HEK293 (cell line): Measurements from ENCODE around the gene EPN2.

Source experiments
- CTCF ChIP-seq: fragments of 450-650 bp; formaldehyde crosslinking; IDR thresholded peaks from 2 replicates; pipeline ENCODE4 v1.5.1; 2016; ENCODE audit warnings: missing biosample characterization, missing genetic modification characterization
- ZNF274 ChIP-seq, 2 experiments: fragments of 200-500 bp in 1 of 2; fragments of 450-650 bp in 1 of 2; sonication (Bioruptor generic) in 1 of 2; formaldehyde crosslinking in 1 of 2; IDR thresholded peaks; 2 replicates each; pipeline versions ENCODE4 v1.5.1 to v1.6.1; 2014 to 2016; ENCODE audit warnings: borderline replicate concordance in 1 of 2, inconsistent platforms in 1 of 2, low read length in 1 of 2, missing biosample characterization in 1 of 2, missing genetic modification characterization in 1 of 2
- ZNF354C ChIP-seq: fragments of 450-650 bp; formaldehyde crosslinking; IDR thresholded peaks from 2 replicates; pipeline ENCODE4 v1.5.1; 2016; ENCODE audit warnings: missing biosample characterization, missing genetic modification characterization, low read depth, borderline replicate concordance

GRCh38 chr17:19332371-19333131, 95.4 kb downstream of the EPN2 start:
- no peak for TF ChIP-seq ZNF274 (IDR thresholded peaks at IDR 0.05; ENCODE audit: low read length)
- TF ChIP-seq ZNF274 (tag by site-specific recombination; IDR thresholded peaks at IDR 0.05; ENCODE audit: borderline replicate concordance), result no peak
- no peak for TF ChIP-seq ZNF354C (tag by site-specific recombination)
- no peak for TF ChIP-seq CTCF (tag by site-specific recombination)
